Skin of body (tissue), 2 donors: Measurements from ENCODE around the gene EXPH5. TPM values are rescaled to one million over a fixed set of nuclear protein-coding genes. Genes with fewer than 3 reads are reported as not detected.
"Not testable (repeated sequence)": the region's sequence is repeated elsewhere in the genome, so short reads cannot be mapped to it uniquely, and the experiment has no call there.

Source experiments
- DNase-seq: peaks from one replicate; lab custom pipeline; 2025; lab: John Stamatoyannopoulos, UW
- total RNA-seq: library from RNA; depleted of rRNA; stranded (reverse); fragments of >200 nt; gene quantifications from one replicate; pipeline ENCODE4 v1.2.3, GENCODE V29; 2014

Gene EXPH5
- total RNA-seq, 1 donor from 2014 or later: 17.6 TPM

DNA sequence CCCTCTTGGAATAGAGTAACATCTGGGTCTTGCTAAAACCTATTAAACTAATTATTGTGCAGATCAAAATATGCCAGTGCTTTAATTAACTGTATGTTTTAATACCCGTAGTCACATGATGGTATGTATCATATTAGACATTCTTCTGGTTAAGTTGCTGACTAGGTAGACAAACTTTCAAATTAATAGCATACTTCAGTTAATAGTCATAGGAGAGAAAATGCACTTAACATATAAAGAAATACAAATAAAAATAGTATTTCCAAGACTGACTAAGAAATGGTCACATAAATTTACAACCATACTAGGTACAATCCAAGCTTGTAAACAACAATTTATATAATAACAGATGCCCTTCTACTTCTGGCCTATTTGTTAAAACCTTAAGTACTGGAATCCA lies 7.6 kb upstream of the EXPH5 start:
- DNase-seq: no peak

DNA sequence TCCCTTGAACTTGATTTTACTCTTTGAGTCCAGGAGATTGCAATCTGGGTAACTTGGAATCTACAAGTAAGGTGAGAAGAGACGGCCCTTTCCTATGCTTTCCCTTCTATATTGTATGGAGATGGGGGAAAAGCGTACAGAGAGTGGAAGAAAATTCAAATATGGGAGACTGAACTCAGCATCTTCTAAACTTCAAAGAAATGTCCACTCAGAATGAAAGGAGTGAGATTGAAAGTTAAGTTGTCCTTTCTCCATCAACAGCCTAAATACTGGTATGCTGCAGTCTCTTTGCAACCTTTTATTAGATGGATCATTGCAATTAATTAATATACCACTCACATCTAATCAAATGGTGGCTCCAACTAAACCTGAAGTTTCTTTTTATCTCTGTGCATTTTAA lies 6.4 kb upstream of the EXPH5 start:
- DNase-seq: no peak

DNA sequence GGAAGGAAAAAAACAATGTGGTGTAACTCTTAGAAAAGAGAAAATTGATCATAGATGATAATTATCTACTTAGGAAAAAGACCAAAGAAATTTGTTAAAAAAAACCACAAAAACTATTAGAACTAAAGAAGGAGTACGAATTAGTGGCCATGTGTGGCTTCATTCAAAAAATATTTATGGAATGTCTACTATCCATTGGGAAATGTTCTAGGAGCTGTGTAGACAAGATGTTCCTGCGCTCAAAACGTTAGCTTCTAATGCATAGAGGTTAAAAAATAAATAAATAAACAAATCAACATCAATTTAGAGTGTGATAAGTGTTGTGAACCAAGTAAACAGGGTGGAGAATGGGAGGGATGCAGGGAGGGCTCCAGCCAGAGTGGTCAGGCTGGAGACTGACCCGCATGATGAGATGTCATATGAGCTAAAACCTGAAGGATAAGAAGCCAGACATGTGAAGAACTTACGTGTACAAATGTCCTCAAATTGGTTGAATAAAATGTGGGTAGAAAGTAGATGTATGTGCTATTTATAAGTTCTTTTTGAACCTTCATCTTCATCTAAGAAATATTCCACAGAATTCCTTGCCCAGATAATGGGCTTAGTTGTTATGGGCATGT lies 4.3 kb upstream of the EXPH5 start:
- no peak for DNase-seq

DNA sequence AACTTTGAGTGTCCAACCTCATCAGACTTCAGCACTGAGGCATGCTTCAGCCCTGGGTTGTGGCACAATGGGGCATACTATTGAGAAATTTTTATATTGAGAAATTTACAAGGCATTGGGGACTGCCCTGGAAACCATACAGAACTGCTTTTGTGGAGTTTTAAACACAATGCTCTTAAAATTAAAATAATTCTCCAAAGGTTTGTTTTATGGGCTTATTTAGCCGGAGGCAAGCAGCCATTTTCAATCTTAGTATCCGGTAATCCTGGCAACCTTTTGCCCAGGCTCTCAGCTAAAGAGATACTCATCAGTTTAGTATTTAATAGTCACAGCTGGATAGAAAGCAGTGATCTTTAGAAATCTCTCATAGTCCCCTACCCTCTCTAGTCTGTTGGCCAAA lies 3.1 kb upstream of the EXPH5 start:
- DNase-seq: no peak

DNA sequence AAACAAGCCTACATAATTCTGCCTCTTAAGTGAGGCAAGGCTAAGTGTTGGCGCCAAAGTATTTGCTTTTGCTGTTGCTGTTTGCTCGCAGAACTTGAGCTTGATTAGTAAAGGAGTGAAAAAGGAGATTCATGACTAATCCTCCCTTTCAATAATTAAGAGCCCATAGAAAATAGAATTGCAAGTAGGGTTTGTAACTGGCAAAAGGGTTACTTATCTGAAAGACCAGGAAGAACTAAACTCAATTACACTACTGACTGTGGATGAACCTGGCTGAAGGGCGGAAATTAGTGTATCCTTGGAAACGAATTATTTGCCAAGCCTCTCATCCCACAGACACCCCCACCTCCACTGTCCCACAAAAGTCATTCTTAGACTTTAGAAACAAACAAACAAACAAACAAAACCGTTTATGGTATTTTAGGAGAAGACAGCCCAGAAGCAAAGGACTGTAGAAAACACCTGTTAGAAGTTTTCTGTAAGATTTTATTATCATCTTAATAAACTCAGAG lies 411 bp upstream of the EXPH5 start:
- no peak for DNase-seq

DNA sequence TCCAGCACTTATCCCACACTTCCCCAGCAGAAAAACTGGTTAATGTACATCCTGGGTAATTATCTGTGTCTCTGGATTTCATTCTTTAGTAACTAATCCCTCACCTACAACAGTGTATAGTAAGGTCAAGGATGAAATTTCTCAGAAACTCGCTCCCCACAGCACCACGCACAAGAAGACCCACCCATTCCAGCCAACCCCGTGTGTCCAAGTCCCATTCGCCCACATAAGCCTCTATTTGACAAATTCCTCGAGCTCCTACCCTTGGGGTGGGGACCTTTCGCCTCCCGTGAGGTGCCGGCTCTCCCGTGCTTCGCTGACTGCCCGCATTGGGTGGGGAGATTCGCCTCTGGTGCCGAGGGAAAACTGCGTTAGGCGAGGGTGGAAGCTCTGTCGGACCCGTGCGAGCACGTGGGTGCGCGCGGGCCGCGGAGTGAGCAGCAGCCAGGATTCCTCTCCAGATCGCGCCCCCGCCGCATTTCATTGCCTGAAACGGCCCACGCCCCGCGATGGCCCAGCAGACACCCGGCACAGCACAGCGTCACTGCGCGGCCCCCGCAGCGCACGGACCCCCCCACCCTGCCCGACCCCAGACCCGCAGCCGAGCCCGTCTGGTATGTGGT lies 866 bp downstream of the EXPH5 start:
- no peak for DNase-seq

DNA sequence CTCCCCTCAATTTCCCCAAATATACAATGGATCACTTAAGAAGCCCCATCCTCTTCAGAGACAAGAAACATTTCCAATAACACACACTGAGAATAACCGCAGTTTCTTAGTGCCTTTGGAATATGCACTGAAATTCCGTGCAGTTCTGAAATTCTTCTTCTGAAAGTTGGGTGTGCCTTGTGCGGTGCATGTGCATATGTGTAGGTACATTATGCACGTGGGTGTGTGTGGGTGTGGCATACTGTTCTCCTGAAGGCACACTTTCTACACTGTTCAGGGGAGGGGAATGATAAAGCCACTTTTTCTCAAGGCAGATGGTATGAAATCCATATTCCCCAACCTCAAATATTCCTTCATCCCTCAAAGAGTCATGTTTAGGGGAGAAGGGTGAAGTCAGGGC lies 1.7 kb downstream of the EXPH5 start:
- DNase-seq: no peak

DNA sequence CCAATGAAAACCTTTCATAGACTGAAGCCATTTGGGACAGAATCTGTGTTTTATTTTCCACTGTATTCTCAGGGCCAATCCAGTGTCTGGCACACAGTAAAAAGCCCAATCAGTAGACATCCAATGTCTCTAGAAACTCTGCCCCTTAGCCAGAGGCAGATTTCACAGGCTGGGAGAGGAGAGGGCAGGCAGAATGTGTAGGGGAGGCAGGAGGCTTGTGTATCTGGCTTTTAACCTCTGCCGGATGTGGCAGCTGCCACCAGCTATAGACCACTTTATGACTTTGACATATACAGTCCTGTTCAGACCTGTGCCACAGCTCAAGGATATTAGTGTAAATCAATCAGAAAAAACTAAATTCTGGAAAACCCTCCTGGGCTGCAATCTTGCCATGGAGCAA lies 4.4 kb downstream of the EXPH5 start:
- no peak for DNase-seq

DNA sequence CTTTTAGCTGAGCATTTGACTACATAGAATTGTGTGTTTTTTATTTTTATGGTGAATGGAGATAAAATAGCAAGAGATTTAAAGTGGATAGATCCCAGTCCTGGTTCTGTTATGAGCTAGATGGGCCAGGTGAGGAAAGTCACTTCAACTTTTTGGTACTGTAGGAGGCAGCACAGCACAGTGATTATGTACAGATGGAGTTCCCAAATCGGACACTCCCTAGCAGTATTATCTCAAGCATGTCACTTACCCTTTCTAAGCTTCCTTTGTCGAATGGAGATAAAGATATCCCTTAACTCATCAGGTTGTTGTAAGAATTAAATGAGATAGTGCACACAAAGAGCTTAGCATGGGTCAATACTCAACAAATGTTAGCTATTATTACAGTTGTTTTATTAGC lies 5.3 kb downstream of the EXPH5 start:
- DNase-seq: no peak

DNA sequence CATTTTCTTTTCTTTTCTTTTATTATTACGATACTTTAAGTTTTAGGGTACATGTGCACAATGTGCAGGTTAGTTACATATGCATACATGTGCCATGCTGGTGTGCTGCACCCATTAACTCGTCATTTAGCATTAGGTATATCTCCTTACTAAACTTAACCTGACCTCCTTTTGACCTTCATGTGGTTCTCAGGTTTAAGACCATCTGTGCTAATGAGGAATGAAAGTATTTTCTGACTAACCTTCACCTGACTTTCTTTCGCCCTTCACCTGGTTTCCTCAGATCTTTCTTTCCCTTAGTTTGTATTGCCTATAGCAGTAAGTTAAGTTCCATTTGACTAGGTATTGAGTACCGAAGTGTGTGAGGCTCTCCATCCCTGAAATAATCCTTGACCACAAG lies 6.5 kb downstream of the EXPH5 start:
- DNase-seq: no peak

DNA sequence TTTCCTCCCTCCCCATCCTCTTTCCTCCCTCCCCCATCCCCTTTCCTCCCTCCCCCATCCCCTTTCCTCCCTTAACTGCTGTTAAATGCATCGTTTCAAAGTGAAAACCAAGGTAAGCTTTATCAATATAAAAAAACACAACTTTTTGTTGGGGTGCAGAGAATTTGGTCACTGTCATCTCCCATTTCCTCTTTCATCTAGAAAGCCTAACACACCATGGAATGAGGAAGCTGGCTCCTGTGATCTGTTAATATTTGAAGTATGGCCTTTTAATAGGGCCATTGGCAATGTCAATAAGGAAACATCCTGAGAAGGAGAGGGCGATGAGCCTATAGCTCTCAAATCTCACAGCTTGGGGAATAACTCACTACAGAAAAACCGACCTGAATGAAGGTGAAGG lies 7.0 kb downstream of the EXPH5 start:
- no peak for DNase-seq

DNA sequence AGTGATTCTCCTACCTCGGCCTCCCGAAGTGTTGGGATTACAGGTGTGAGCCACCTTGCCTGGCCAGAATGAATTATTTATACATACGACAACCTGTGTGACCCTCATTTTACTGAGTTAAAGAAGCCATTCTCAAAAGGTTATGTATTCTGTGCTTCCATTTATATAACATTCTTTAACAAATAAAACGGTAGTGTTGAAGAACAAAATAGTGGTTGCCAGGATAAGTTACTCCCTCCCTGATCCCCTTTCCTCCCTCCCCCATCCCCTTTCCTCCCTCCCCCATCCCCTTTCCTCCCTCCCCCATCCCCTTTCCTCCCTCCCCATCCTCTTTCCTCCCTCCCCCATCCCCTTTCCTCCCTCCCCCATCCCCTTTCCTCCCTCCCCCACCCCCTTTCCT lies 7.4 kb downstream of the EXPH5 start:
- not testable (repeated sequence) for DNase-seq

DNA sequence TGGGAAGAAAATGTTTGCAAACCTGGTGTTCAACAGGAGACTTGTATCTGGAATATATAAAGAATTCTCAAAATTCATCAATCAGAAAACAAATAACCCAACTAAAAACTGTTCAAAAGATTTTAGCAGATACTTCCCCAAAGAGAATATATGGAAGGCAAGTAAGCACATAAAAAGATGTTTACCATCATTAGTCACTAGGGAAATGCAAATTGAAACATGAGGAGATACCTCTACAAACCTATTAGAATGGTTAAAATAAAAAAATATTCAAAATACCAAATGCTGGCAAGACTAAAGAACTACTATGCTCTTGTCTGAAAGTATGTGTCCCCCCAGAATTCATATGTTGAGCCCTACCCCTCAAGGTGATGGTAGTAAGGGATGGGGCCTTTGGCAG lies 8.6 kb downstream of the EXPH5 start:
- no peak for DNase-seq

DNA sequence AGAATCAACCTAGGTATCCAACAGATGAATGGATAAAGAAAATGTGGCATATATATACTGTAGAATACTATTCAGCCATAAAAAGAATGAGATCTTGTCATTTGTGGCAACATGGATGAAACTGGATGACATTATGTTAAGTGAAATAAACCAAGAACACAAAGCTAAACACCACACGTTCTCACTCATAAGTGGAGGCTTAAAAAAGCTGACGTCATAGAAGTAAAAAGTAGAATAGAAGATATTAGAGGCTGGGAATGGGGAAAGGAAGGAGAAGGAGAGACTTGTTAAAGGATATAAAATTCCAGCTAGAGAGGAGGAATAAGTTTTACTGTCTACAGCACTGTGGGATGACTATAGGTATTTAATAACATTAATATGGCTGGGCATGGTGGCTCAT lies 12.9 kb downstream of the EXPH5 start:
- no peak for DNase-seq

DNA sequence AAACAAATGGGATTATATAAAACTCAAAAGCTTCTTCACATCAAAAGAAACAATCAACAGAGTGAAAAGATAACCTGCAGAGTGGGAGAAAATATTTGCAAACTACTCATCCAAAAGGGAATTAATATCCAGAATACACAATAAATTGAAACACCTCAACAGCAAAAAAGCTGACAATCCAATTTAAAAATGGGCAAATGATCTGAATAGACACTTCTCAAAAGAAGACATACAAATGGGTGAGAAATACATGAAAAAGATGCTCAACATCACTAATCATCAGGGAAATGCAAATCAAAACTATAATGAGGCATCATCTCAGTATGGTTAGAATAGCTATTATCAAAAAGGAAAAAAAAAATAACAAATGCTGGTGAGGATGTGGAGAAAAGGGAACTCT lies 13.5 kb downstream of the EXPH5 start:
- DNase-seq: no peak

DNA sequence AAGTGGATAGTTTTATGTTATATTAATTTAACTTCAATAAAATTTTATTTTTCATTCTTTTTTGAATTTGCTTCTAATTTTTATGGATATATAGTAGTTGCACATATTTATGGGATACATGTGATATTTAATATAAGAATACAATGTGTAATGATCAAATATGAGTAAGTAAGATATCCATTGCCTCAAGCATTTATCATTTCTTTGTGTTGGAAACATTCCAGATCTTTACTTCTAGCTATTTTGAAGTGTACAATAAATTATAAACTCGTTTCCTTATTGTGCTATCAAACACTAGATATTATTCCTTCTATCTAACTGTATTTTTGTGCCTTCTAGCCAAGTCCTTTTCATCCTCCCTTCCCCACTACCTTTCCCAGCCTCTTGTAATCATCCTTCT lies 17.0 kb downstream of the EXPH5 start:
- DNase-seq: no peak

DNA sequence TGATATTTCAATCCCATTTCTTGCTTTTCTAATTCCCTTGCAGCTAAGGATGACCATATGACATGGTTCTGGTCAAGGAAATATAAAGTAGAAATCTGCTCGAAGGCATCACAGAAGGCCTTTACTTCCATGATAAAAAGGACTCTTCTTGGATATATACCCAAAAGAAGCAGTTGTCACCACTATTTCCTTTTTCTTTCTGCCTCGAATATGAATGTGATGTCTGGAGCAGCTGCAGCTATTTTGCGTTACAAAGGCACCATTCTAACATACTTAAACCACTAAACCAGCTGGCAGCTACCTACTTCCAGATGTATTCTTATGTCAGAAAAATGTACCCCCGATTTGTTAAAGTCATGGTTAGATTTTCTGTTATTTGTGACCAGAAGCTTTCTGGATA lies 18.9 kb downstream of the EXPH5 start:
- no peak for DNase-seq

DNA sequence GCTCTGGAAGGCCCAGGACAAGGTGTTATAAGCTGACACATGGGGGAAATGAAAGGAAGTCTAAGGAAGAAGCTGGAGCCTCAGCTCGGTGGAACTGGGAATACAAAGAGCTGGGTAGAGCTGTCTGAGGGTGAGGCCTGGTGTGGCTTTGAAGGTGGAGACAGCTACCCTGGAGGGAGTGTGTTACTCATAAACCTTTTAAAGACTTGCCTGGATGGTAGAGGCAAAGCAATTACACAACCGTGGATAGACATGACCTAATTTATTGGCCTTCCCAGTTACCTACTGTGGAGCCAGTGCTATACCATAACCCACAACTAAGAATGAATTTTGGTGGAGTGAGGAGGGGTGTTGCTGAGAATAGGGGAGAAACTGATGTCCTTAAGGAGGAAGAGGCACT lies 22.6 kb downstream of the EXPH5 start:
- no peak for DNase-seq

DNA sequence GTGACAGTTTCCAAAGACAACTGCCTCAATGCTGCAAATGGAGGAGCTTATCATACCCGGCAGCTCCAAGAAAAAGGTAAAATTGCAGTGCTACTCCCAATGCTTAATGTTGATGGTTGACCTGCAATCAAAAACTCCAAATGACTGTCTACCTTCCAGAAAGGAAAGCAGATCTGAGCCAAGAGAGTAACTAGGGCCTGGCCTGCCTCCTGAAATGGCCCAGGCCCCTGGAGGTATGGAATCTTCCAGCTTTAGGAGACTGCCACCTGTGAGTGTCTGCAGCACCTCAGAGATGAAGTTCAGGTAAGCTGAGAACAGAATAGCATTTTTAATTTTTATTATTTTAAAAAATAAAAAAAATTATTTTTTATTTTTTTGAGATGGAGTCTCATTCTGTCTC lies 23.7 kb downstream of the EXPH5 start:
- DNase-seq: no peak

DNA sequence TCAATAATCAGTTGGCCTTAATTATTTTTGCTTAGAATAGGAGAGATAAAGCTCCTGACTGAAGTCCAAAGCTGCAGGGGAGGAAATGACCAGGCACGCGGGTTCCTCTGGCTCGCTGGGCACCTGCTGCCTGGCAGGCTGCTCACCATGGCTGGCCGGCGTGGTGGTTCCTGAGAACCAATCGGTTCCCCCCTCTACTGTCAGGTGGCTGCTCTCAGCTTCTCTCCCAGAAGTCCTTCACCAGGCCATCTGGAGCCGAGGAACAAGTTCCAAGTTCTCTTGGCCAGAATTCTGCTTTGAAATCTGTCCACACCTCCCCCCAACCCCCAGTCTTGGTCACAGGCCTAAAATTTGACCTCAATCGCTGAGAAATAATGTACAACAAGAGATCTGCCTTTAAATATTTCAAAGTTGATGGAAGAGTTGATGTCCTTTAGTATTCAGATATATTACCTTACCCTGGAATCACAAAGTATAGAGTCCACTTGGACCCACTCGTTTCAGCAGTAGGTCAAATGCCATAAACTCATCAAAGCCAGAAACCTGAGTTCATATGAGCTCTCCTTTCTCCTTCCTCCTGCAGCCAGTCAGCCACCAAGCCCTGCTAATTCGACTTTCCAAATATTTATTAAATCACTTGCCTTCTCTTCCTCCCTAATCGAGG lies 25.2 kb downstream of the EXPH5 start:
- no peak for DNase-seq

DNA sequence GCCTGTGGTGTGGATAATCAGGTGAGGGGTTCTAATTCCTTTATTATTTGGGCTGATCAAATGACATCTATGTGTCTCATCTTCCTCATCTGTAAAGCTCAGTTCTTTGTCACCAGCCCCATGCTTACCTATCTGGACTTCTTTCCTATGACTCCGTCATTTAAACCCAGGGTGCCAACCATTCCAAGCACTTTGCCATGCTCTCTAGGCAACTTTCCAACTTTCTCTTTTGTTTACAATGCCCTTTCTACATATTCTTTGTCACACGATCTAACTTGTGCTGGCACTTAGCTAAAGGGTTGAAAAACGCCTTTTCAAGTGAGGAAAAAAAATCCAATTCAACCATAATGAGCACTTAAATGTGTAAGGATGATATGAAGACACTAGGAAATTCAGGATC lies 27.9 kb downstream of the EXPH5 start:
- DNase-seq: no peak

DNA sequence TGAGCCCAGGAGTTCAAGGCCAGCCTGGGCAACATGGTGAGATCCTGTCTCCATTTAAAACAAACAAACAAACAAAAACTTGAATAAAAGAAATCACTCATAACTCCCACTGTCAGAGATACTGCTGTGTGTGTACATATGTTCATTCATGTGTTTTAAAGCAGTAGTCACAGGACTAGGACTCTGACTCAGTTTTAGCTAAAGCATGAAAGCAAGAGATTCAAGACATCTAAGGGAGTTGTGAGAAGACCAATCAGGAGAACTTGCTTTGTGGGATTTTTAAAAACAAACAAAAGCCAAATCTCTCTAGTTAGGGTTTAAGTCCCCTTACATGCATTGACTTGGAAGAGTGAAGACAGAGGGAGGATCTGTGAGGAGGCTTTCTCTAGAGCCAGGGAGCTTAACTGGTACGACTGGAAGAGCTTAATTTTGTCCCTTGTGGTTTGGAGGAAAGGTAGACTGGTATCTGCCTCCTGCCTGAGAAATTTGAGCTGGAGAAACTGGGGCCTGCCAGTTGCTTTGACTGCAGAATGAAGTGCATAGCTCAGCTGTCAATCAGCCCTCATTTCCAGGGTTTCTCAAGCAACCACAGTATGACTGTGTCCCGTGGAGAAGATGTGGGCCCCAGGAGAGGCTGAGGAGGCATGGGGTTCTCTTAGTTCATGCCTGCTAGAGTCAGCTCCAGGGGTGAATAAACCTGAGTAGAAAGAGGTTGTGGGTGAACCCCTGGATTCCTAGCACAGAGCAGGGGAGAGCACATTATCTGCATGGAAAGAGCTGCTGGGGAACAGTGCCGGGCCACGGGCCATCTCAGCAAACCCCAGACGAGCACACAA lies 30.6 kb downstream of the EXPH5 start:
- DNase-seq: peak; percentile 31
